HG03565 (cell line): ENCODE data around the gene TEX264.

Source experiments
- ATAC-seq: cut with Tn5 transposase; IDR thresholded peaks from one replicate; pipeline ENCODE4 v1.9.1; 2021; ENCODE audit warnings: mild to moderate bottlenecking, moderate library complexity; ENCODE audit not compliant: unreplicated experiment

TEX264 gene

GRCh38 chr3:51747840-51748239 lies 76.8 kb downstream of the TEX264 start:
- no peak for ATAC-seq

GRCh38 chr3:51748327-51748726 lies 77.3 kb downstream of the TEX264 start:
- ATAC-seq: no peak

DNA sequence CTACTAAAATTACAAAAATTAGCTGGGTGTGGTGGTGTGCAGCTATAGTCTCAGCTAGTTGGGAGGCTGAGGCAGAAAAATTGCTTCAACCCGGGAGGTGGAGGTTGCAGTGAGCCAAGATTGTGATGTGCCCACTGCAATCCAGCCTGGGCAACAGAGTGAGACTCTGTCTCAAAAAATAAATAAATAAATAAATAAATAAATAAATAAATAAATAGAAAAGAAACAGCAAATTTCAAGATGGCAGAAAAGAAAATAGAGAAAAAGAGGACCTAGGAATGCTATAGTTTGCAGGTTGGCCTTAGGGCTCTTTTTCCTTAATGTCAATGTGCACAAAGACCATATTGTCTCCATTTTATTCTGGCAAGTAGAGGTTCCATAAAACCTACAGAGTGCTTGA lies 79.8 kb downstream of the TEX264 start:
- no peak for ATAC-seq

DNA sequence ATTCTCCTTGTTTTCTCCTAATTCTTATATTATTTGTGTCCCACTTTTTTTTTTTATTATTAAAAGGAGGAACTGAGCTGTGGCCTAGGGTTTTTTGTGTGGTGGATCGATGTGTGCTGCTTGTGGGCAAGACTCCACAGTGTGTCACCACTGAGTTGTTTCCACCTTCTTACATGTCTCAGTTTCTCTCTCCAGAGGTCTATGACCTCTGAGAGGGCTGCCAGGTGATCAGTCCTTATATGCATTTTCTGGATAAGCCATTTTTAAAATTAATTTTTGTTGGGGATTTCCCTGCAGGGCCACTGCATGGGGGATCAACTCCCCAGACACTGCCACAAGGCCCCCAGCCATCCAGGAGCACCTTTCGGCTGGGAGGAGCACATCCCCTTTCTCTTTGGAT lies 80.2 kb downstream of the TEX264 start:
- no peak for ATAC-seq
